ENCODE measurements around the gene SPSB4. TPM values are rescaled to one million over a fixed set of nuclear protein-coding genes. Genes with fewer than 3 reads are reported as not detected.

Gene SPSB4
- total and polyA plus RNA-seq, 10 donors = 0.87 to 10.7 (median 5.9) TPM

- peak; percentile 15 for DNase-seq
- Histone ChIP-seq H3K27ac (no peak overlapping the region), H3K9me3 (no peaks in the 10 kb centered on the region), H3K4me3 (no peak overlapping the region), H3K4me1 (no peaks in the 10 kb centered on the region), H3K27me3 (replicated peaks in 1 of 7) (peaks cover 0 to 14% (median 0%) of the 10 kb centered on the region in 7 donors), H3K36me3 (no peaks in the 10 kb centered on the region)
- intact Hi-C loops (cut with DNase I; ENCODE audit: low total_unique reads) = no loop called here
- TF ChIP-seq POLR2A (IDR thresholded peaks at IDR 0.05) = no peak
- TF ChIP-seq POLR2AphosphoS5 (IDR thresholded peaks at IDR 0.05) = no peak
- no peak for TF ChIP-seq CTCF (IDR thresholded peaks at IDR 0.05 in 8 of 11, conservative IDR thresholded peaks at IDR 0.05 in 3 of 11)
- WGBS, 5 donors = 88 to 90% (median 88%) methylated on average over 3 of the region's 3 CpGs
Observed at GRCh38 chr3:141085343-141086070, 34.4 kb downstream of the SPSB4 start.

- intact Hi-C loops (cut with DNase I; ENCODE audit: low total_unique reads) = no loop called here
- TF ChIP-seq CTCF (IDR thresholded peaks at IDR 0.05 in 8 of 11, conservative IDR thresholded peaks at IDR 0.05 in 3 of 11) = no peak
- no peak for TF ChIP-seq POLR2AphosphoS5 (IDR thresholded peaks at IDR 0.05)
- TF ChIP-seq POLR2A (IDR thresholded peaks at IDR 0.05) = no peak
- DNase-seq = no peak
- Histone ChIP-seq H3K9me3 (no peaks in the 10 kb centered on the region), H3K36me3 (no peaks in the 10 kb centered on the region), H3K4me1 (no peaks in the 10 kb centered on the region), H3K4me3 (no peak overlapping the region), H3K27ac (no peak overlapping the region), H3K27me3 (replicated peaks in 1 of 7) (peaks cover 0 to 14% (median 0%) of the 10 kb centered on the region in 7 donors)
- 84 to 91% (median 85%) methylated on average over 1 of the region's 1 CpG for WGBS, 5 donors
Observed at GRCh38 chr3:141086188-141086587, 35.0 kb downstream of the SPSB4 start.

GRCh38 chr3:141087076-141087777 is 36.1 kb downstream of the SPSB4 start:
- no peaks in the 10 kb centered on the region for H3K9me3 ChIP-seq
- no peaks in the 10 kb centered on the region for H3K36me3 ChIP-seq
- TF ChIP-seq POLR2A (IDR thresholded peaks at IDR 0.05) = no peak
- no peak overlapping the region for H3K27ac ChIP-seq
- peaks cover 0 to 14% (median 0%) of the 10 kb centered on the region in 7 donors for H3K27me3 ChIP-seq (replicated peaks in 1 of 7)
- DNase-seq = peak; percentile 47
- WGBS, 5 donors = 63 to 80% (median 67%) methylated on average over 8 of the region's 8 CpGs
- no peaks in the 10 kb centered on the region for H3K4me1 ChIP-seq
- intact Hi-C loops (cut with DNase I; ENCODE audit: low total_unique reads) = no loop called here
- H3K4me3 ChIP-seq = no peak overlapping the region

GRCh38 chr3:141087778-141088130 is 36.6 kb downstream of the SPSB4 start:
- Histone ChIP-seq H3K9me3 (no peaks in the 10 kb centered on the region), H3K27ac (no peak overlapping the region), H3K4me3 (no peak overlapping the region), H3K4me1 (no peaks in the 10 kb centered on the region), H3K36me3 (no peaks in the 10 kb centered on the region), H3K27me3 (replicated peaks in 1 of 7) (peaks cover 0 to 14% (median 0%) of the 10 kb centered on the region in 7 donors)
- WGBS, 5 donors = 78 to 89% (median 84%) methylated on average over 5 to 6 of the region's 6 CpGs
- intact Hi-C loops (cut with DNase I; ENCODE audit: low total_unique reads) = no loop called here
- DNase-seq = peak; percentile 11
- TF ChIP-seq POLR2AphosphoS5 (IDR thresholded peaks at IDR 0.05) (no peak), CTCF (IDR thresholded peaks at IDR 0.05 in 8 of 11, conservative IDR thresholded peaks at IDR 0.05 in 3 of 11) (no peak), POLR2A (IDR thresholded peaks at IDR 0.05) (no peak)
